ENCODE measurements around the gene ITPRIP.

Gene ITPRIP

GRCh38 chr10:104307576-104308438 is 30.5 kb downstream of the ITPRIP start:
- no peak for DNase-seq

GRCh38 chr10:104306897-104307296 is 31.4 kb downstream of the ITPRIP start:
- no peak for DNase-seq

GRCh38 chr10:104304927-104305326 is 33.3 kb downstream of the ITPRIP start:
- DNase-seq: no peak

GRCh38 chr10:104304356-104304745 is 33.9 kb downstream of the ITPRIP start:
- no peak for DNase-seq

- no peak for DNase-seq
These were observed 34.5 kb downstream of the ITPRIP start for GRCh38 chr10:104303594-104304355.

- no peak for DNase-seq
These were observed 36.2 kb downstream of the ITPRIP start for GRCh38 chr10:104301907-104302690.

- DNase-seq: peak; percentile 98
These were observed 37.5 kb downstream of the ITPRIP start for GRCh38 chr10:104300736-104301292.

GRCh38 chr10:104300002-104300735 is 38.1 kb downstream of the ITPRIP start:
- peak; percentile 97 for DNase-seq

GRCh38 chr10:104299031-104299904 is 39.0 kb downstream of the ITPRIP start:
- peak; percentile 77 for DNase-seq

- DNase-seq: peak; percentile 94
These were observed 40.3 kb downstream of the ITPRIP start for GRCh38 chr10:104297697-104298660.

- DNase-seq: no peak
These were observed 41.4 kb downstream of the ITPRIP start for GRCh38 chr10:104296687-104297436.

GRCh38 chr10:104293781-104294321 is 44.4 kb downstream of the ITPRIP start:
- no peak for DNase-seq

GRCh38 chr10:104293011-104293410 is 45.3 kb downstream of the ITPRIP start:
- peak; percentile 54 for DNase-seq

GRCh38 chr10:104291439-104291951 is 46.8 kb downstream of the ITPRIP start:
- peak; percentile 89 for DNase-seq

GRCh38 chr10:104288355-104288754 is 49.9 kb downstream of the ITPRIP start:
- no peak for DNase-seq

GRCh38 chr10:104286939-104287338 is 51.3 kb downstream of the ITPRIP start:
- no peak for DNase-seq

GRCh38 chr10:104284846-104285245 is 53.4 kb downstream of the ITPRIP start:
- no peak for DNase-seq

- no peak for DNase-seq
These were observed 56.6 kb downstream of the ITPRIP start for GRCh38 chr10:104281694-104282093.

Data from fibroblast of skin of abdomen (primary cell).